ENCODE measurements around the gene CHCHD3.

- TF ChIP-seq CTCF (IDR thresholded peaks at IDR 0.05) (no peak), ZFX (IDR thresholded peaks at IDR 0.05; ENCODE audit: borderline replicate concordance) (no peak)
These were observed 43.1 kb upstream of the CHCHD3 start for GRCh38 chr7:133124974-133125373.

All from 22Rv1 (cell line).